HG03575 (cell line): ENCODE measurements around the gene BORCS6.
"Not testable (repeated sequence)": the region's sequence is repeated elsewhere in the genome, so short reads cannot be mapped to it uniquely, and the experiment has no call there.

Experiments
- ATAC-seq: cut with Tn5 transposase; IDR thresholded peaks from one replicate; pipeline ENCODE4 v1.9.1; 2021; ENCODE audit not compliant: unreplicated experiment, insufficient number of reproducible peaks, low FRiP score; ENCODE audit errors: extremely low read depth

The BORCS6 gene

DNA sequence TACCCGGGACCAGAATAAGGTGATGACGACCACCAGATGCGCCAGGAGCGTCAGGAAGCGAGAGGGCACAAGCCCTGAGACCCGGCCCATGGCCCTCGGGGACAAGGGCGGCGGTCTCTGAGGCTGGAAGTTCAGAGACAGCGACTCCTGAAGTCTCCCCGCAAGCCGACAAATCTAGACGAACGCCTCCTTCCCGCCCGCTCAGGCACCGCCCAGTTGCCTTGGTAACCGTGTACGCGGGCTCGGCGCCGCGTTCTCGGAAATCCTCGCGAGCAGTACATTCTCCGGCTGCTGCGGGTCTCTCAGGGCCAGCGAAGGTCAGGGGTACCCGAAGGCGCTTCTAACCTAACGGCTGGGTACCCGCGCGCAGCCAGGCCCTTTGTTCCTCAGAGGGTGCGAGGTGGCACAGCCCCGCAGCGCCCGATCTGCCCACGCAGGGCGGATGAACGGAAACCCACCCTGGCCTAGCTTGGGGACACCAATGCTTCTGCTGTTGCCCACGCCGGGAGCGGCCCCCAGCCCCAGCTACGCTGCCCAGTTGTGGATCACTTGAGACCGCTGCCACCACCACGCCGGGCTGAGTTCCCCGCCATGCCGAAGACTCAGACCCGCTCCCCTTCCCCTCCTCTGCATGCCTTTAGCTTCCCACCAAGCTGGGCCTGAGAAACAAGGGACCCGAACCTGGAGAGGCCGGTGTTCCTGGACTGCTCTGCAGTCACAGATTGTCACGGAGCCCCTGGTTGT, 13.6 kb downstream of the BORCS6 start, which contains the start of gene TMEM107:
Gene TMEM107 (minus strand): TSS at position 184 of the 744 bp plus-strand sequence. CDS start 94 bp downstream, at position 90.
- no peak for ATAC-seq

DNA sequence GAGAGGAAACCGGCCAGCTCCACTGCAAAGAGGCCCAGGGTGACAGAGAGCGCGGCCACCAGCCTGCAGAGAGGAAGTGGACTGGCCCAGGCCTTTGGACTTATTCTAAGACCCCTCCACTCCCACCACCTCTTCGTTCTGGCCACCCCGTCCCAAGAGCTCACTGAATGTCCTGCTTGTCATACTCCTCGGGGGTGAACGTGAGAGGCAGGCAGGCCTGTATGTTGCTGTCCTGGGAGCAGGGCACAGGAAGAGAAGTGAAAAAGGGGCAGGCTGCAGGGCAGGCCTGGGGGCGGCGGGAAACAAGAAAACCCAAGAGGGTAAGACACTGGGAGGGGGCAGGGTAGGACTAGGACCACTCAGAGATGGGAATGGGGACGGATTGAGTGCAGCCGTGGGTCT, 14.2 kb downstream of the BORCS6 start:
- no peak for ATAC-seq

- ATAC-seq, result no peak
Measured at GRCh38 chr17:8173871-8174322, 16.1 kb downstream of the BORCS6 start.

- peak; percentile 48 for ATAC-seq
Measured at GRCh38 chr17:8173056-8173870, 16.7 kb downstream of the BORCS6 start.

- not testable (repeated sequence) for ATAC-seq
Measured at GRCh38 chr17:8170186-8170585, 19.8 kb downstream of the BORCS6 start.

- no peak for ATAC-seq
Measured at GRCh38 chr17:8167526-8167925, 22.5 kb downstream of the BORCS6 start.

- ATAC-seq, result no peak
Measured at GRCh38 chr17:8166731-8167130, 23.2 kb downstream of the BORCS6 start.

- ATAC-seq, result no peak
Measured at GRCh38 chr17:8164815-8165131, 25.2 kb downstream of the BORCS6 start.

DNA sequence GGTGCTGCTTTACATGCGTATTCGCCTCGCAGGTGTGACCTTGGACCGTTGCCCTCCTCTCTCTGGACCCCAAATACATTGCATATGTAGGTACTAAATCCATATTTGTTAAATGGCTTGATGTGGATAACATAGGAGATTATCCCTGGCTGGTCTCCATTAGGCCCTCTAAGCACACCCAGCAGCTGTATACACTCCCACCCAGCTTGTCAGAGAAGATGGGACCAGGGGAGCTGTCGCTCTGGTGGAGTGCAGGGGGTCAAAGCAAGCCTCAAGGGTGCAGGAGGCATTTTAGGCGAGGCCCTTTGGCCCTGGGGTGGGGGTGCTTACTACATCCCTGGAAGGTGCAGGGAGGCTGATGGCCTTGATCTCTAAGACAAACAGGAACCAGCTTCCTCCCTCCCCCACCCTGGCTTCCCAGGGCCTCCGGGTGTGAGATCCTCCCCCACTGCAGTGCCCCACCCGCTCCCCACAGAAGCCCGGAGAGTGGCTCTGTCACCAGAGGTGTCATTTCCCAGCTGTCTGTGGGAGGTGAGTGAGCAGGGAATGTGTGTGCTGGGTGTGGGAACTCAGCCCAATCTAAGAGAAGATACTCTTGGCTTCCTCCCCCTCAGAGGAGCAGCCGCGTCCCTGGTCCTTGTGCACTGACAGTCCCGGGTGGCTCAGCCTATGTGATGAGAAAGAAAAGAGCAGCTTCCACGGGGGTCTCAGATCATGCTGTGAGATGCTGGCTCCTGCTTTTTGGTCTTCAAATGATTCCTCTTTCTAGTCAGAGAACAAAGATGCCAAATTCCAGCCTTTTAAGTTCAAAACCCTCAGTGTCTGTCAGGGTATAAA, 25.8 kb downstream of the BORCS6 start:
- ATAC-seq, result no peak

DNA sequence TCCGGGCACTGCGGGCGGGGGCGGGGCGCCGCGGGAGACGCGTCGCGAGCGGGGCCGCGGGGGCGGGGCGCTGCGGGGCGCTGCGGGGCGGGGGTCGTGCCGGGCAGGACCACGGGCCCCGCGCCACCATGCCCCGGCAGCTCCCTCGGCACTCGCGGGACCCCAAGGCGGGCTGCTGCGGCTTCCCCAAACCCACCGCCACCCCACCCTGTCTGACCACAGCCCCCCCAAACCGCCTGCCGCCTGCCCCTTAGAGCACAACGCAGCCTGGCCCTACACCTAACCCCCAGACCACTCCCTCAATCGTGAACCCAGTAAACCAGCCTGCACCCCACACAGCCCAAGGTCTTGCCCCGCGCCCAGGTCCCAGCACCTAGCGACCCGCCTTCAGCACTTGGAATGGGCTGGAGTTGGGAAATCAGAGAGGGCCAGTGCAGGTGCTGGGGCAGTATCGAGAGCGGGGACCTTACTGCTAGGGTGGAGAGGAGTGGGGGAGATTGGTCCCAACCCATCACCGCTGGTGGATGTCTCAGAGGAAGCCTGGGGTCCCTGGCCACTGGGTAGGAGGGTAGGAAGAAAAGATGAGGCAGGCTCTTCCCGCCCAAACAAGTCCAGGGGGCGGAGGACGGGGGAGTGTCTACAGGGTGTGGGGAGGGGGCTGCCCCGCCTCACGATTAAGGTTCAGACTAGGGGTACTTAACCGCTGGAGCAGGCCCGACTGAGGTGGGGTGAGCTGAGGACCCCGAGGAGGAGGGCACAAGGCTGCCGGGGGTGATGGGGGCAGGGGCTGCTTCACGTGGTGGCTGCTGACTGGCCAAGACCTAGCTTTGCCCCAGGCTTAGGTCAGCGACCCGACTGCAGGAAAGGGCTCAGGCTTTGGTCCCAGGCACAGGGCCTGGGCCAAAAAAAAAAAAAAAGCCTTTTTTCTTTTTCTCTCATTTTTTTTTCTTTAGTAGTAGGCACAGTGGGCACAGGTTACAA, 26.7 kb downstream of the BORCS6 start:
- ATAC-seq, result no peak

- ATAC-seq, result no peak
Measured at GRCh38 chr17:8162233-8162996, 27.6 kb downstream of the BORCS6 start, which contains the start of gene VAMP2. Gene VAMP2, minus strand, starts transcription at chr17:8162948. Its CDS starts 69 bp downstream, at chr17:8162879.

- no peak for ATAC-seq
Measured at GRCh38 chr17:8161289-8162232, 28.4 kb downstream of the BORCS6 start.

DNA sequence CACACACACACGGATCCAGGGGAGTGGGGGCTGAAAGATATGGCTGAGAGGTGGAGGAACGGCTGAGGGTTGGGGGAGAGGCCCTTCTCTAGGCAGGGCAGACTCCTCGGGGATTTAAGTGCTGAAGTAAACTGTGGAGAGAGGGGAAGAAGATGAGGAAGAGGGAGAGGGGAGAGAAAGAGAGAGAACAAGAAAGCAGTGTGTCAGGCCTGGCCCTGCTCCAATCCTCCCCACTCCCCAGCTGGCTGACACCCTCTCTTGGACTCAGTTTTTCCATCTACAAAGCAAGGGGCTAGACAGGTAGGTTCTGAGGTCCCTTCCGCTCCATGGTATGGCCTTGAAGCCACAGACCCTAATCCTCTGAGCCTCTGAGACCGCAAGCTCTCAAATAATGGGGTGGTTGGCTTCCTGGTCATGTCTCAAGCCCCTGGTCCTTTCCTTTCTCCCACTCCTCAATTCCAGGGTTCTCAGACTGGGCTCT, 29.2 kb downstream of the BORCS6 start:
- no peak for ATAC-seq

DNA sequence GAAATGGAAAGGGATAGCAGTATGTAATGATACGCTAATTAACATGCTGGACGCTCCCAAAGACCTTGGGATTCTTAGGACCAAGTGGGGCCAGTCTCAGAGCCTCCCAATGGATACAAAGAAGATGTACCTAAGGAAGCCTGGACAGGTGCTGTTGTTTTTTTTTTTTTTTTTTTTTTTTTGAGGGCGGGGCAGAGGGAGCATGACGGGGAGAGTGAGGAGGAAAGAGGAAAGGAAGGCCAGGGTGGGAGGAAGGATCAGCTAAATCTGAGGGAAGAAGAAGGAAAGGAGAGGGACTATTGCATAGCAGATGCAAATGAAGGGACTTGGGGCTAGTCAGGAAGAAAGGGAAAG, 29.8 kb downstream of the BORCS6 start:
- ATAC-seq, result no peak

GRCh38 chr17:8159459-8160223, 30.3 kb downstream of the BORCS6 start:
- ATAC-seq, result no peak

DNA sequence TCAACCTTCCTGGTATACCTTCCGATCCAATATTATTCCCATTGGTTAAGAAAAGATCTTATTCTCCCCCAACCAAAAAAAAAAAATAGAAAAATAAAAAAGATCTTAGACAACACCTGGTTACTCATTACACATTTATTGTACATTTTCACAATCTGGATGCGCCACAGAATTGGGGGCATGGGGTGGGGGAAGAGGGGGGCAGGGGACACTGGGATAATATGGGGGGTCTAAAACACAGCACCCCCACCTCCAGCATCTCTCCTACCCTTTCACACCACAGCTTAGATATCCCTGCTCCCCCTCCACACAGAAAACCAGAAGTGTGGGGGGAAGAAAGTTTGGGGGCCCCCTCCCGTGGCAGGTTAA, 31.0 kb downstream of the BORCS6 start:
- ATAC-seq, result no peak
